ENCODE measurements around the gene OSBPL2.

- TF ChIP-seq CTCF (conservative IDR thresholded peaks at IDR 0.05; ENCODE audit: low read length), result no peak
- TF ChIP-seq EZH2phosphoT487 (IDR thresholded peaks at IDR 0.05; ENCODE audit: borderline replicate concordance, low read depth, low read length), result no peak
Observed at GRCh38 chr20:62227977-62228958, 10.1 kb upstream of the OSBPL2 start.

Data from OCI-LY7 (cell line).